ENCODE data around the gene XKR3. TPM values are rescaled to one million over a fixed set of nuclear protein-coding genes. Genes with fewer than 3 reads are reported as not detected.

The XKR3 gene
- total and polyA plus RNA-seq, 3 donors from 2014 or later: 4.1 to 12.0 (median 4.9) TPM

GRCh38 chr22:16819249-16819648 is 6.0 kb downstream of the XKR3 start:
- no peaks in the 10 kb centered on the region for H3K4me1 ChIP-seq

GRCh38 chr22:16818538-16818937 is 6.7 kb downstream of the XKR3 start:
- Histone ChIP-seq H3K27ac (no peak overlapping the region), H3K4me1 (no peaks in the 10 kb centered on the region), H3K9me3 (no peaks in the 10 kb centered on the region), H3K36me3 (ENCODE audit: low read depth, missing control alignments) (no peaks in the 10 kb centered on the region), H3K4me3 (no peak overlapping the region), H3K27me3 (no peaks in the 10 kb centered on the region)
- TF ChIP-seq POLR2A (IDR thresholded peaks at IDR 0.05): no peak
- TF ChIP-seq CTCF (IDR thresholded peaks at IDR 0.05): no peak
- DNase-seq: no peak
- intact Hi-C loops (cut with DNase I; ENCODE audit: low total_unique reads): no loop called here
- WGBS, 2 donors: 71 to 74% methylated on average over 2 of the region's 2 CpGs

More at GRCh38 chr22:16819249-16819648, 6.0 kb downstream of the XKR3 start:
- no peak for TF ChIP-seq CTCF (IDR thresholded peaks at IDR 0.05)
- TF ChIP-seq POLR2A (IDR thresholded peaks at IDR 0.05): no peak
- Histone ChIP-seq H3K9me3 (no peaks in the 10 kb centered on the region), H3K27ac (no peak overlapping the region), H3K27me3 (no peaks in the 10 kb centered on the region), H3K36me3 (ENCODE audit: low read depth, missing control alignments) (no peaks in the 10 kb centered on the region), H3K4me3 (no peak overlapping the region)
- no peak for DNase-seq
- intact Hi-C loops (cut with DNase I; ENCODE audit: low total_unique reads): no loop called here

GRCh38 chr22:16815073-16815472 is 10.1 kb downstream of the XKR3 start:
- no peaks in the 10 kb centered on the region for H3K27me3 ChIP-seq
- DNase-seq: no peak
- TF ChIP-seq POLR2A (IDR thresholded peaks at IDR 0.05): no peak
- TF ChIP-seq CTCF (IDR thresholded peaks at IDR 0.05): no peak
- no peaks in the 10 kb centered on the region for H3K36me3 ChIP-seq (ENCODE audit: low read depth, missing control alignments)
- no peaks in the 10 kb centered on the region for H3K4me1 ChIP-seq
- 75 to 77% methylated on average over 1 of the region's 1 CpG for WGBS, 2 donors
- no peak overlapping the region for H3K27ac ChIP-seq
- no peak overlapping the region for H3K4me3 ChIP-seq
- H3K9me3 ChIP-seq: no peaks in the 10 kb centered on the region
- intact Hi-C loops (cut with DNase I; ENCODE audit: low total_unique reads): no loop called here

GRCh38 chr22:16810188-16810802 is 14.9 kb downstream of the XKR3 start:
- no peak overlapping the region for H3K27ac ChIP-seq
- TF ChIP-seq POLR2A (IDR thresholded peaks at IDR 0.05) (no peak), CTCF (IDR thresholded peaks at IDR 0.05) (no peak)
- 83 to 86% methylated on average over 4 of the region's 4 CpGs for WGBS, 2 donors
- H3K36me3 ChIP-seq (ENCODE audit: low read depth, missing control alignments): no peaks in the 10 kb centered on the region
- H3K4me1 ChIP-seq: no peaks in the 10 kb centered on the region
- H3K9me3 ChIP-seq: no peaks in the 10 kb centered on the region
- no peak overlapping the region for H3K4me3 ChIP-seq
- intact Hi-C loops (cut with DNase I; ENCODE audit: low total_unique reads): no loop called here
- DNase-seq: no peak
- H3K27me3 ChIP-seq: no peaks in the 10 kb centered on the region

GRCh38 chr22:16808744-16809143 is 16.5 kb downstream of the XKR3 start:
- H3K36me3 ChIP-seq (ENCODE audit: low read depth, missing control alignments): no peaks in the 10 kb centered on the region
- WGBS, 2 donors: 72% methylated on average over 2 of the region's 2 CpGs
- intact Hi-C loops (cut with DNase I; ENCODE audit: low total_unique reads): no loop called here
- H3K4me3 ChIP-seq: no peak overlapping the region
- no peaks in the 10 kb centered on the region for H3K4me1 ChIP-seq
- H3K27ac ChIP-seq: no peak overlapping the region
- no peaks in the 10 kb centered on the region for H3K9me3 ChIP-seq
- no peak for TF ChIP-seq CTCF (IDR thresholded peaks at IDR 0.05)
- no peak for TF ChIP-seq POLR2A (IDR thresholded peaks at IDR 0.05)
- no peak for DNase-seq
- no peaks in the 10 kb centered on the region for H3K27me3 ChIP-seq
